Measurements from ENCODE around the gene TRAPPC11.

- TF ChIP-seq CTCF (conservative IDR thresholded peaks at IDR 0.05; ENCODE audit: low read length) (no peak), EZH2phosphoT487 (IDR thresholded peaks at IDR 0.05; ENCODE audit: borderline replicate concordance, low read depth, low read length) (no peak)
These were observed 598 bp upstream of the TRAPPC11 start for GRCh38 chr4:183658362-183659028.
